Measurements from ENCODE around the gene SUGP1.

DNA sequence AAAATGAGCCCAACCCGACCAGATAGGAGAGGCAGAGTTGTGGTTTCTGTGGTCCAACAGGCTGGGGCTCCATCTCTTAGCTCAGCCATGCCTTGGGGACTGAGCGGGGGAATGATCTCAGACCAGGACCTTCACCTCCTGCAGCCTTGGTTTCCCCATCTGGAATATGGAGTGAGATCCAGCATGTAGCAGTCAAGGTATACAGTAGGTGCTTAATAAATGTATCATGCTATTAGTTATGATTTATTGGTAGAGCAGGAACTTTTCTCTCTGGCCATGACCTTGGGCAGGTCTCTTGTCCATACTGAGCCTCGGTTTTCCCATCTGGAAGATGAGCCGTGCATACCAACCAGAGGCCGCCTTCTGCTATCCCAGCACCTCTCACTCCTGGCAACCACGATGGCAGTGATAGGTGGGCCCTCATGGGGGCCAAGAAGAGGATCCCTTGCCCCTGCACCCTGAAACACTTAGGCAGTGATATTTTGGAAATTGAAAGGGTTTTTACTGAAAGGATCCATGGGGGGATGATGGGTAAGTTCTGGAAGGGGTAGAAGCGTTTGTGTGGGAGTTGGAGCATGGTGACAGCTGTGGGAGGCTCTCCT, 56.3 kb downstream of the SUGP1 start:
- TF ChIP-seq, protein P1, sequence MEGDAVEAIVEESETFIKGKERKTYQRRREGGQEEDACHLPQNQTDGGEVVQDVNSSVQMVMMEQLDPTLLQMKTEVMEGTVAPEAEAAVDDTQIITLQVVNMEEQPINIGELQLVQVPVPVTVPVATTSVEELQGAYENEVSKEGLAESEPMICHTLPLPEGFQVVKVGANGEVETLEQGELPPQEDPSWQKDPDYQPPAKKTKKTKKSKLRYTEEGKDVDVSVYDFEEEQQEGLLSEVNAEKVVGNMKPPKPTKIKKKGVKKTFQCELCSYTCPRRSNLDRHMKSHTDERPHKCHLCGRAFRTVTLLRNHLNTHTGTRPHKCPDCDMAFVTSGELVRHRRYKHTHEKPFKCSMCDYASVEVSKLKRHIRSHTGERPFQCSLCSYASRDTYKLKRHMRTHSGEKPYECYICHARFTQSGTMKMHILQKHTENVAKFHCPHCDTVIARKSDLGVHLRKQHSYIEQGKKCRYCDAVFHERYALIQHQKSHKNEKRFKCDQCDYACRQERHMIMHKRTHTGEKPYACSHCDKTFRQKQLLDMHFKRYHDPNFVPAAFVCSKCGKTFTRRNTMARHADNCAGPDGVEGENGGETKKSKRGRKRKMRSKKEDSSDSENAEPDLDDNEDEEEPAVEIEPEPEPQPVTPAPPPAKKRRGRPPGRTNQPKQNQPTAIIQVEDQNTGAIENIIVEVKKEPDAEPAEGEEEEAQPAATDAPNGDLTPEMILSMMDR (IDR thresholded peaks at IDR 0.05), result no peak
- no peak for TF ChIP-seq POLR2A (IDR thresholded peaks at IDR 0.05)
